GM19043 (cell line): ENCODE measurements around the gene POC1A.
"Not testable (repeated sequence)": the region's sequence is repeated elsewhere in the genome, so short reads cannot be mapped to it uniquely, and the experiment has no call there.

ENCODE experiments used
- ATAC-seq: cut with Tn5 transposase; IDR thresholded peaks from one replicate; pipeline ENCODE4 v1.9.1; 2021; ENCODE audit warnings: low read depth; ENCODE audit not compliant: unreplicated experiment

The POC1A gene

DNA sequence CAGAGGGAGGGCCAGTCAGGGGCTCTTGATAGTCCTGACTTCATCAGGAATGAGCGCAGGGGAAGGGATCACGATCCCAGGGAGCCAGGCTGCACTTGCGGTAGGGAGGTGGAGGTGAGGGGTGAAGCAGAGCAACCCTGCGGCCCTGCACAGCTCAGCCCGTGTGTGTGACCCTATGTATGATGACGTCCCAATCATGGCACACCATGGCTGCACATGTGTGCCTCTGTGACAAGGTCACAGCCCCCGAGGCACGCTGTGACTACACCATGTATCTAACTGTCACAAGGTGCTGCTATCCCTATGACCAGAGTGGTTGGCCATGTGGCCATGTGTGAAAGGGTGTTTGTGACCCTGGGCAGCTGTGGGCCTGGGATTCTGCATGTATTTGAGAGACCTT is 30.5 kb upstream of the POC1A start:
- no peak for ATAC-seq

DNA sequence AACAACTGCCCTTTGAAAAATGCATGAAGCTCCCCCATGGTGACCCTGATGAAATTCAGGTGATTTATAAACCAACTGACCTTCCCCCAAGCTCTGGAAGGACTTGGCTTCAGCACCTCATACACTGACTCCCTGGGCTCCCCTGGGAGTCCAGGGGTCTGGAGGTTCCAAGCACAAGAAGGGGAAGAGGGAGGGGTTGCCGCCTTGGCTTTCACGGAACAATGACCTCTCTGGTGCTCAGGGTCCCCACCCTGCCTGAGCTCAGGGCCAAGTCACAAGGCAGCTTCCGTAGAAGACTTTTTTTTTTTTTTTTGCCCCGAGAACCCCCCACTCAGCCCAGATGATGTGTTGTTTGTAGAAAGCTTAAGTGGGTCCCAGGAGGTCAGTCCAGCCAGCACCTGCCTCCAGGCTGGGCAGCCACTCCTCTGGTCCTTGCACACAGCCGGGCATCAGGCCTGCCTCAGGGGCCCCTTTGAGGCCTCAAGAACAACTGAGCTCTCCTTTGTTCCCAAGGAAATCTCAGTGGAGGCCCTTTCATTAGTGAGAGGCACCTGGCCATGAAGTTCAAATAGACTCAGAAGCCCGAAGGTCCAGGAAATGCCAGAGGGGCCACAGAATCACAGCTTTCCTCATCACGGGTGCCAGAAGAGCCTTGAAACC is 29.7 kb upstream of the POC1A start:
- ATAC-seq, result no peak

- no peak for ATAC-seq
These were observed 28.5 kb upstream of the POC1A start for GRCh38 chr3:52182691-52183090.

DNA sequence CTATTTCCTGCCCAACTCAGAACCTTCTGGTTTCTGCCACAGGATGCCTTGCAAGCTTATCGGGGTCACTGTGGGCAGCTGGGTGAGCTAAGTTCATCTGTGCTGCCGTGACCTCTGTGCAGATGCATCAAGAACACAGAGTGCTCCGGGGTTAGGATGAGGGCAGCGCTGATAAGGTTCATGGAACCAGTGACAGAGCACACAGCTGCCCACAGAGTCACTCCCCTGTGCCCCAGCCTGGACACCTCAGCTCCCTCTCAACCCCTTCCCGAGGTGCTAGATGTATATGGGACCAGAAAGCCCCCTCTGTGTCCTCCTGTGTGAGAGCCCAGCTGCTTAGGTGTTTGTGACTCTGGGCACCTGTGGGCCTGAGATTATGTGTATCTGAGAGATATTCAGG is 28.0 kb upstream of the POC1A start:
- no peak for ATAC-seq

GRCh38 chr3:52181543-52181942 is 27.3 kb upstream of the POC1A start:
- ATAC-seq, result no peak

GRCh38 chr3:52178537-52178936 is 24.3 kb upstream of the POC1A start:
- ATAC-seq, result no peak

DNA sequence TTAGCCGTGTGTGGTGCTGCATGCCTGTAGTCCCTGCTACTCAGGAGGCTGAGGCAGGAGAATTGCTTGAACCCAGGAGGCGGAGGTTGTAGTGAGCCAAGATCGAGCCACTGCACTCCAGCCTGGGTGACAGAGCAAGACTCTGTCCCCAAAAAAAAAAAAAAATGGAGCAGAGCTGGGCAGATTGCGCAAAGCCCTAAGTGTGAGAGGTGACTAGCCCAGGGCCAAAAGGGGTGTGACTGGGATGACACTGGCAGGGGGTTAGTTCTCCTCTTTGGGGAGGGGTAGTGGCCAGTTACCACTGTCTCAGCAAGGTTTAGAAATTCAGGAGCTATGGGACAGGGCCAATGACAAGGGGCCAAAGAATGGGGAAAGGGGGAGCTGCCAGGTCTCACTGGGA is 23.9 kb upstream of the POC1A start:
- not testable (repeated sequence) for ATAC-seq

GRCh38 chr3:52177701-52178042 is 23.4 kb upstream of the POC1A start:
- no peak for ATAC-seq

GRCh38 chr3:52176951-52177700 is 22.9 kb upstream of the POC1A start:
- ATAC-seq, result no peak

- ATAC-seq, result no peak
These were observed 22.0 kb upstream of the POC1A start for GRCh38 chr3:52176180-52176752.

- ATAC-seq, result no peak
These were observed 21.4 kb upstream of the POC1A start for GRCh38 chr3:52175416-52176179.

GRCh38 chr3:52174896-52175295 is 20.7 kb upstream of the POC1A start:
- ATAC-seq, result no peak

DNA sequence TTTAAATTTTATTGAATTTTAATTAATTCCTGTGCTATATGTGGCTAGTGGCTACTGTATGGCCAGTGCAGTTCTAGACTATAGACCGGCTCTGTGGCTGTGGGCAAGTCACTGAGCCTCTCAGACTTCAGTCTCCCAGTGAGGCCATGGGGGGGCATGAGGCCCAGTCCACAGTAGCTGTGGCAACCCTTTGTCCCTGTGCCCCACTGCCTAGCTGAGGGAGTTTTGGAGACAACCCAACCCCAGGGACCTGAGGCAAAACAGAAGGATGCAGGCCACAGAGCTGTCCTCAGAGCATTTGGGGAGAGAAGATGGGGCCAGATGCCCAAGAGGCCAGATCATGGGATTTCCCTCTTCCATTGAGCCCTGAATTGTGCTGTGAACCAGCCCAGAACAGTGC is 18.9 kb upstream of the POC1A start:
- ATAC-seq, result no peak

- no peak for ATAC-seq
These were observed 18.1 kb upstream of the POC1A start for GRCh38 chr3:52172262-52172757.

DNA sequence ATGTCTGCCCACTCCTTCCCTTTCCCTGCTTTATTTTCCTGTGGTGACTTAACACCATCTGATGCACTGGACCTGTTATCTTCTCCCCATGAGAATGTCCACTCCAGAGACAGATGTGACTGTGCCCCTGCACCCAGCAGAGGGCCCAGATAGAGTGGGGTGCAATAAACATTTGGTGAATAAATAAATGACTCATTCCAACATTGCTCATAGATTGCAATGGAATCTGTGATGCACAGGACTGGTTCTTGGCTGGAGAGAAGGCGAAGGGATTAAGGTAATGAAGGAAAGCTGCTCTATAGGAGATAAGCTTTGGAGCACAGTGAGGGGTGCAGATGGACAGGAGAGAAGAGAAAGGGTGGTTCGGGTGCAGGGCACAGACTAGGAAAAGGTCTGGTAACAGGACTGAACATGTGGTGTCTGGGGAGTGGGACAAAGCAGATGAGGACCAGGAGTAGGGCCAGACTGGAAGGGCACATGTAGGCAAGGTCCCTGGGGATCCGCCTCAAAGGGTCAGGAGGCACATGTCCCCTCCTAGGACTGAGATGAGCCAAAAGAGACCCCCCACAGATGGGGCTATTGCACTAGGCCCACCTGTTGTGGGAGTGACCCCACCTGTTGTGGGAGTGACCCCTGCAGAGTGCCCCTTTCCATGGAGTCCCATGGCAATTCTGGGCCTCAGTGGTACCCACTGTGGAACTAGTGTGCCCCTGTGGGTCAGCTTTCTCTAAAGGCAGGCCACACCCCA is 17.5 kb upstream of the POC1A start:
- ATAC-seq, result no peak

- not testable (repeated sequence) for ATAC-seq
These were observed 16.0 kb upstream of the POC1A start for GRCh38 chr3:52170217-52170616.

DNA sequence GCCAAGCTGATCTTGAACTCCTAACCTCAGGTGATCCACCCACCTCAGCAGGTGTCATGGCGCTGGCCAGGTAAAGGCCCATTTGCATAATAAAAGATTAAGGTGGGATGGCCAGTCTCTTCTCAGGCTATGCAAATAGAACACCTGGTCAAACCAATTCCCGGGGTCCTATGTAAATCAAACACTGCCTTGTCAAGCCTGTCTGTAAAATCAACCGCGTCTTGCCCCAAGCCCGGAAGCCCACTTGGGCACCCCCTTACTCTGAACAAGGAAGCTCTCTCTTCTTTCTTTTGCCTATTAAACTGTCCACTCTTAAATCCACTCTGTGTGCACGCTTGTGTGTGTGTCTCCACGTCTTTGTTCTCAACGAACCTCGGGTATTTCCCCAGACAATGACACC is 13.0 kb upstream of the POC1A start:
- ATAC-seq, result no peak

DNA sequence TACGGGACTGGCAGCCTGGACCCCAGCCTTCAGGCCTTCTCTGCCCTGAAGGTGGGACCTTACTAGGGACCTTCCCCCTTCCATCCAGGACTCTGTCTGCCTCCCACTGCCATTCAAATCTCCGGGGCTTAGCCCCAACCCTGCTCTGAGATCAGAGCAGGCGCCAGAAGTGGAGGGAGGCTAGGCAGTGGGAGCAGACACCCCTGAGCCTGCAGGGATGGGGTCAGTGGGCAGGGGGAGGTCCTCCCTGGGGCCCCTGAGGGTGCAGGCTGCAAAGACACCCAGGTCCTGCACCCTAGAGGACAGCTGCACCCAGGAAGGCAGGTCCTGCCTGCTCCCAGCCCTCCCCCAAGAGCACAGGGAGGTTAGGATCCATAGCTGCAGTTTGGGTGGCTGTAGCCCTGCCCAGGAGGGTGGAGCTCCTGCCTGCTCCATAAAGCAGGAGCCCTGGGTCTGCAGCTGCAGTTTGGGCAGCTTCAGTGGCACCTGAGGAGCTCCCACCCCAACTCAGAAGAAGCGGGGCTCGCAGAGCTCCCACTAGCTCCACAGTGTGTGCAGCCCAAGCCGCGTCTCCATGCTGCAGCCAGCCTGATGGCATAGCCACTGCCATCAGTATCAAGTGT is 8.1 kb upstream of the POC1A start:
- no peak for ATAC-seq

DNA sequence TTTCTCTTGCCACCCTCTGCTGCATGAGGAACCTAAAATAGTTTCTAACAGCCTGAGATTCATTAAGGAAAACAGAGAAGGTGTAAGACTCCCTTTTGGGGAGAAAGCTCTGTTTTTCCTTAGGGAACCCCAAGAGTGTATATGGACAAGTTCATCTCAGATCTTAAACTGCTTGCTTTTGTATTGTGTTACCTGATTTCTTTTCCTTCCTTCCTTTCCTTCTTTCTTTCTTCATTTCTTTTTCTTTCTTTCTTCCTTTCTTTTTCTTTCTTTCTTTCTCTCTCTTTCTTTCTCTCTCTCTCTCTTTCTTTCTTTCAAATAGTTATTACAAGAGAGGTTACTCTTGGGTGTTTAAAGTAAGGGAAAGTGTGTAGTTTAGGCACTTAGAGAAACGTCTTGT is 5.3 kb upstream of the POC1A start:
- no peak for ATAC-seq

DNA sequence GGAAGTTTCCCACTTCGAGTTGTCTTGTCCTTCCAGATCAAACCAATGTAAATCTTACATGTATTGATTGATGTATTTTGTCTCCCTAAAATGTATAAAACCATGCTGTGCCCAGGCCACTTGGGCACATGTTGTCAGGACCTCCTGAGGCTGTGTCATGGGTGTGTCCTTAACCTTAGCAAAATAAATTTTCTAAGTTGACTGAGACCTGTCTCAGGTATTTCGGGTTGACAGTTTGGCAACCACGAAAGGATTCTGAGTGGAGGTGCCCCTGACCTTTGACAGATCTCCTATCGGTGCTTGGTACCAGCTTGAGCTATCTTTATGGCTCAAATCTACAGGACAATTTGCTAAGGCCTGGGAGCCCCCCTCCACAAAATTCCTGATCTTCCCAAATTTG is 1.7 kb upstream of the POC1A start:
- ATAC-seq, result no peak
